ENCODE data around the gene ZFP64. TPM values are rescaled to one million over a fixed set of nuclear protein-coding genes. Genes with fewer than 3 reads are reported as not detected.
"Not testable (repeated sequence)": the region's sequence is repeated elsewhere in the genome, so short reads cannot be mapped to it uniquely, and the experiment has no call there.

The ZFP64 gene
- total RNA-seq, 1 donor from 2014 or later = 21.2 TPM

DNA sequence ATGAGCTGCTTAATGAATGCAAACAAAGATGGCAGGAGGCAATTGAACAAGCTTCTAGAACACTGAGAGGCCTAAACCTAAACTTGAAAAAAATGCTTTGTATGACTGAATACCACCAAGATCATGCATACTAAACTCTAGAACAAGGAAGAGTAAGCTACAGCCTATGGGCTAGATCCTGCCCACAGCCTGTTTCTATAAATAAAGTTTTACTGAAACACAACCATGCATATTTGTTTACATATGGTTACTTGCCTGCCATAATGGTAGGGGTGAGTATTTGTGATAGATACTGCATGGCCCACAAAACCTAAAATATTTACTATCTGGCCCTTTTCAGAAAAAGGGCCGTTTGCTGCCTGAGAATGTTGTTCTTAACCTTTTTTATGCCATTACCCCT, 37.0 kb downstream of the ZFP64 start:
- DNase-seq (ENCODE audit: low spot score) = no peak

DNA sequence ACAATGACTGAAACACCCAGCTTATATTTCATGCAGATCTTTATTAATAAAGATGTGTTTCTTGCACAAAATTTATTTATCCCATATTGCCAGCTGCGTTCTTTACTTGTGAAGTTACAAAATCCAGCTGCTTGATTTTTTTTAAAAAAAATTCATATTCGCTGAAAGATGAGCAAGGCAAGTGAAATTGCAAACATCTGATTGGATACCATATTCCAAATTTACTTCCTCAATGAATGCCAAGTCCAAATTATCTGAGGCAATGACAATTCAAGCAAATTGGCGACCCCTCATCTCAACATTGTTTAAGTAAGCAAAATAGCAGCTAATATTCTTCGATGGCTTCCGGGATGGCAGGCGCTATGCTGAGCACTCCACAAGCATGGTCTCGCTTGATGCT, 37.7 kb downstream of the ZFP64 start:
- no peak for DNase-seq (ENCODE audit: low spot score)

DNA sequence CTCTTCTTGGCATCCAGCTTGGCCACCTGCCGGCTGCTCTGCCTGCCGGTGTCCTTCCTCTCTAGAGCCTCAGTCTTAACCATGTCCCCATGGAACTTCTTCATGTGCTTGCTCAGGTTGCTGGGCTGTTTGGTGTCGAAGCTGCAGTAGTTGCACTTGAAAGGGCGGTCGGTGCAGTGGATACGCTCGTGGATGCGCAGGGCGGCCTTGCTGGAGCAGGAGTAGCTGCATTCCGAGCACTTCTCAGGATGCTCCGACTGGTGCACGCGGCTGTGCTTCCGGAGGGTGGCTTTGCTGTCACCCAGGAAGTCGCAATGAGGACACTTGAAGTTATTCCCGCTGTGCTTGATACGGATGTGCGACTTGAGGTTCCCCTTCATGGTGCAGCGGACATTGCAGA, 38.7 kb downstream of the ZFP64 start:
- no peak for DNase-seq (ENCODE audit: low spot score)

DNA sequence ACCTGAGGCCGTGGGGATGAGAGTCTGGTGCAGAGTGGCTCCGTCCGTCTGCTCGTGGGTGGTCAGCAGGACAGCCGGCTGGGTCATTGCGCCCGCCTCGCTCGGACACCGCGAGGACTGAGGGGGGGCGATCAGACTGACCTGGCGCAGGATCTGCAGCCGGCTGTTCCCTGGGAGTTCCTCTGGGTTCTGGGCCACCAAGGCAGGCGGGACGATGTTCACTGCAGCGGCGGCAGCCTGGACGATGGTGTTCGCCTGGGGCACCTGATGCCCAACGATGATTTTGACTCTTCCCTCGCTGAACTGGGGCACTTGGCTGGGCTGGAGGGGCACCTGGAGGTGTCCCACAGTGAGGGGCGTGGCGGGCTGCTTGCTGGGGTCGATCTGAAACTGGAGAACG, 39.2 kb downstream of the ZFP64 start:
- no peak for DNase-seq (ENCODE audit: low spot score)

DNA sequence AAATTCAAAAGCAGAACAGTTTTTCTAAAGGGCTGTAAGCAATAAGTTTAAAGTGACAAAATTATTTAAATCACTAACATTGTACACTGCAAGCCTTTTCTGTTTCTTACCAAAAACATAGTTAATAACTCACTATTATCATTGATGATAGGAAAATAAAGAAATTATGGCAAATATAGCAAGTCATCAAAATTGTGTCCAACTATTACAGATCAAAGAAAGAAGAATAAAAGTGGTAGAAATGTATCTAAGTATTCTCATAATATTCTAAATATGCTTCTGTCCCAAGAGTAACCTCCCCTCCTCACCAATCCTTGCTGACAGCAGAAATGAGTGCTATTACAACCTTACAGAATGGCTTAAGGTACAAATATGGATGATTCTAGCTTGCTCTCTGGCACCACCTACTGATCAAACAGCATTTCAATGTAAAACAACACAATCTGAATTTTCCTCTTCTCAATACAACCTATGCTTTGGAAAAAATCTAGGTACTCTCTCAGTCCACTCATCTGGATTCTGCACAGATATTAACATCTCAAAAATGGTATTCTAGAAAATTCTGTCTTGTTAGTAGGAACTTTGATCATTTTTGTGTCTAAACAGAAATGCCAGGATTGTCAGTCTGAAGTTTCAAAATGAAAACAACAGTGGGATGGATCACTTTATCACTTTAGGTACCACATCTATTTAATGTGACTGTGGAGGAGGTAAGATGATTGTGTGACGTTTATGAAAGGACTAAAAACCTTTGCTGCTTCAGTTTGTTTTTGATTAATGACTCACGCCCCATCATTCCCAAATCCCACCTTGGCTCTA, 40.9 kb downstream of the ZFP64 start:
- no peak for DNase-seq (ENCODE audit: low spot score)

DNA sequence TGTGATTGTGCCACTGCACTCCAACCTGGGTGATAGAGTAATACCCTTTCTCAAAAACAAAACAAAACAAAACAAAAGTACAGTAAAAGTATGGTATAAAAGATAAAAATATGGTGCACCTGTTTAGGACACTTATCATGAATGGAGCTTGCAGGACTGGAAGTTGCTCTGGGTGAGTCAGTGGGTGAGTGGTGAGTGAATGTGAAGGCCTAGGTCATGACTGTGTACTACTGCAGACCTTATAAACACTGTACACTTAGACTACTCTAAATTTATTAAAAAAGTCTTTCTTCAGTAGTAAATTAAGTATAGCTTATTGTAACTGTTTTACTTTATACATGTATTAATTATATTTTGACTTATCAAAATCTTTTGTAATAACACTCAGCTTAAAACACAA, 46.0 kb downstream of the ZFP64 start:
- no peak for DNase-seq (ENCODE audit: low spot score)

DNA sequence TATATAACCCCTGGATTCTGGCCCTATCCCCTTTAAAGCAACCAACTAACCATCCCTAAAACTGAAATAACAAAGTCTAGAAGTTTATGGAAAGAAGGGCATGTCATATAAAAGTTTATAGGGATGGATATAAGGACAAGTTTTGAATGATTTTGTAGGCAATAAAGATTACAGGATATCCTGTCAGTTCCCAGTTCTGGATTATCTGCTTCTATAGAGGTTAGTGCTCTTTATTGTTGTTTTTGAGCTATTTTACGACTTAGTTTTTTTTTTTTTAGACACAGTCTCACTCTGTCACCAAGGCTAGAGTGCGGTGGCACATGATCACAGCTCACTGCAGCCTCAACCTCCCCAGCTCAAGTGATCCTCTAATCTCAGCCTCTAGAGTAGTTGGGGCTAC, 48.3 kb downstream of the ZFP64 start:
- no peak for DNase-seq (ENCODE audit: low spot score)

DNA sequence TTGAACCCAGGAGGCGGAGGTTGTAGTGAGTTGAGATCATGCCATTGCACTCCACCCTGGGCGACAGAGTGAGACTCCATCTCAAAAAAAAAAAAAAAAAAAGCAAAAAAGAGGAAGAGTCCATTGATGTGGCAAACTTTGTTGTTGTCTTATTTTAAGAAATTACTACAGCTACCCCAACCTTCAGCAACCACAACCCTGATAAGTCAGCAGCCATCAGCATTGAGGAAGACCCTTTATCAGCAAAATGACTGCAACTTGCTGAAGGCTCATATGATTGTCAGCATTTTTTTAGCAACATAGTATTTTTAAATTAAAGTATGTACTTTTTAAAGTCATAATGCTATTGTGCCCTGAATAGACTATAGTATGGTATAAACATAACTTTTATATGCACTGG, 48.8 kb downstream of the ZFP64 start:
- no peak for DNase-seq (ENCODE audit: low spot score)

DNA sequence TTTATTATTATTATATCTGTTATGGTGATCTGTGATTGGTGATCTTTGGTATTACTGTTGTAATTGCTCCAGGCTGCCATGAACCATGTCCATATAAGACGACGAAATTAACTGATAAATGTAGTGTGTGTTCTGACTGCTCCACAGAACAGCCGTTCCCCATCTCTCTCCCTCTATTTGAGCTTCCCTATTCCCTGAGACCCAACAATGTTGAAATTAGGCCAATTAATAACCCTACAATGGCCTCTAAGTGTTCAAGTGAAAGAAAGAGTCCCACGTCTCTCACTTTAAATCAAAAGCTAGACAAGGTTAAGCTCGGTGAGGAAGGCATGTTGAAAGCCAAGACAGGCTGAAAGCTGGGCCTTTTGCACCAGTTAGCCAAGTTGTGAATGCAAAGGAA, 51.6 kb downstream of the ZFP64 start:
- DNase-seq (ENCODE audit: low spot score) = no peak

DNA sequence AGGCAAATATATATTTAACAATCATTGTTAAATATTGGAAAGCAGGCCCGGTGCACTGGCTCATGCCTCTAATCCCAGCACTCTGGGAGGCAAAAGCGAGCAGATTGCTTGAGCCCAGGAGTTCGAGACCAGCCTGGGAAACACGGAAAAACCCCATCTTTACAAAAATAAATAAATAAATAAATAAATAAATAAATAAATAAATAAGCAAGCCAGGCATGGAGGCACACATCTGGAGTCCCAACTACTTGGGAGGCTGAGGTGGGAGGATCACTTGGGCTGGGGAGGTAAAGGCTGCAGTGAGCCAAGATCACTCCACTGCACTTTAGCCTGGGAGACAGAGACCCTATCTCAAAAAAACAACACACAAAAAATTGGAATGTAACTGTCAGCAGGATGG, 53.7 kb downstream of the ZFP64 start:
- no peak for DNase-seq (ENCODE audit: low spot score)

DNA sequence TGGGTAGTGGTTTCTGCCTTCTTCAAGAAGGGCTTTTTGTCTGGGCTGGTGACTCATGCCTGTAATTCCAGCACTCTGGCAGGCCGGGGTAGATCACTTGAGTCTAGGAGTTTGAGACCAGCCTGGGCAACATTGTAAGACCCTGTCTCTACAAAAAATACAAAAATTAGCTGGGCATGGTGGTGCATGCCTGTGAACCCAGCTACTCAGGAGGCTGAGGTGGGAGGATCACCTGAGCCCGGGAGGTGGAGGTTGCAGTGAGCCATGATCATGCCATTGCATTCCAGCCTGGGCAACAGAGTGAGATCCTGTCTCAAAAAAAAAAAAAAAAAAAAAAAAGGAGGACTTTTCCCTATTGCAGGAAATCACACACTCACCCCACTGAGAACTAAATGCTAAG, 57.9 kb downstream of the ZFP64 start:
- not testable (repeated sequence) for DNase-seq (ENCODE audit: low spot score)

DNA sequence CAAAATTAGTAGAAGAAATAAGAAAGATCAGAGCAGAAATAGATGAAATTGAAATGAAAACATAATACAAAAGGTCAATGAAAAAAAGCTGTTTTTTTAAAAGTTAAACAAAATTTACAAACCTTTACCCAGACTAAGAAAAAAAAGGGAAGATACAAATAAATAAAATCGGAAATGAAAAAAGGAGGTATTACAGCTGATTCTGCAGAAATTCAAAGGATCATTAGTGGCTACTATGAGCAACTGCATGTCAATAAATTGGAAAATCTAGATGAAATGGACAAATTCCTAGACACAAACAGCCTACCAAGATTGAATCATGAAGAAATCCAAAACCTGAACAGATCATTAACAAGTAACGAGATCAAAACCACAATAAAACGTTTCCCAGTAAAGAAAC, 59.2 kb downstream of the ZFP64 start:
- no peak for DNase-seq (ENCODE audit: low spot score)

DNA sequence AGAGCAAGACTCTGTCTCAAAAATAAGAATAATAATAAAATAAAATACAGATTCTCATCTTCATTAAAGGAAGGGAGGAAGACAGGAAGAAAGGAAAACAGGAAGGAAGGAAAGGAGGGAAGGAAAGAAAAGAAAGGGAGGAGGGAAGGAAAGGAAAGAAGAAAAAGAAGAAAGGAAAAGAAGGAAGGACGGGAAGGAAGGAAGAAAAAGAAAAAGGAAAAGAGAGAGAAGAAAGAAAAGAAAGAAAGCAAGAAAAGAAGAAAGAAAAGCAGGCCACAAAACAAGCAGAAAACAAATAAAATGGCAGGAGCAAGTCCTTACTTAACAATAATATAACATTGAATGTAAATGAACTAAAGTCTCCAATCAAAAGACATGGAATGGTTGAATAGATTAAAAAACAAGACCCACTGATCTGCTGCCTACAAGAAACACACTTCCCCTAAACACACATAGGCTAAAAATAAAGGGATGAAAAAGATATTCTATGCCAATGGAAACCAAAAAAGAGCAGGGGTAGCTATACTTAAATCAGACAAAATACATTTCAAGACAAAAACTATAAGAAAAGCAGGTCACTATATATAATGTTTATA, 60.4 kb downstream of the ZFP64 start:
- DNase-seq (ENCODE audit: low spot score) = no peak

DNA sequence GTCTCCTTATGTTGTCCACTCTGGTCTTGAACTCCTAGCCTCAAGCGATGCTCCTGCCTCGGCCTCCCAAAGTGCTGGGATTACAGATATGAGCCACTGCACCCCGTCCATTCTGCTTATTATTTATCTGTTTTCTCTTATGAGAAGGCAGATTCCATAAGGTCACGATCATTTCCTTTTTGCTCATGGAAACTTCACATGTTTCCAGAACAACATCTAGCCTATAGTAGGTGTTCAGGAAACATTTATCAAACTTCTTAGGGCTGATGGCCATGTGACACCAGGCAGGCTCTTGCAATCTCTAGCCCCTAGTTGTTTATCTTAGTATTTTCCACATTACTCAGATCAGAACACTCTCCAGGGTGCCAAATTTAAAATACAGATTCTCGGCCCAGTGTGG, 61.2 kb downstream of the ZFP64 start:
- DNase-seq (ENCODE audit: low spot score) = no peak

DNA sequence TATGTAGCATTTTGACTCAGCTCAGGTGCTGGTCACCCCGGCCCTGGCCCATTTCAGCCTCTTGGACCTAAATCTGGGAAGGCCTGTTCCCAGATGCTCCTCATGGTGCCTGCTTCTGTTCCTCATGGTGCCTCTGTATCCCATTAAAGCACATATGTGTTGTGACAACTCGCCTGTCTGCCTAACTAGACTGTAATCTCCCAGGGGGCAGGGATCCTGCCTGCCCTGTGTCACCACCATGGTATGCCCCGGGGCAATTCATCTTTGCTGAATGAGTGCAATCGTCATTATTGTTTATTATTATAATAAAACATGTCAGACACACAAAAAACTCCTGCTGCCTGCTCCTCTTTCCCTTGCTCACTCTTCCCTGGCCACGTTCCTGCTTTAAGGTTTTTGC, 62.0 kb downstream of the ZFP64 start:
- DNase-seq (ENCODE audit: low spot score) = no peak

DNA sequence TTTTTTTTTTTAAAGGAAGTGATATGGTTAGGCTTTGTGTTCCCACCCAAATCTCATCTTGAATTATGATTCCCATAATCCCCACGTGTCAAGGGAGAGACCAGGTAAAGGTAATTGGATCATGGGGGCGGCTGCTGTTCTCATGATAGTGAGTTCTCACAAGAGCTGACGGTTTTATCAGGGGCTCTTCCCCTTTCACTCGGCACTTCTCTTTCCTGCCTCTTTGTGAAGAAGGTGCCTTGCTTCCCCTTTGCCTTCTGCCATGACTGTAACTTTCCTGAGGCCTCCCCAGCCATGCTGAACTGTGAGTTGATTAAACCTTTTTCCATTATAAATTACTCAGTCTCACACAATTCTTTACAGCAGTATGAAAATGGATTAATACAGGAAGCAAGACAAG, 64.3 kb downstream of the ZFP64 start:
- no peak for DNase-seq (ENCODE audit: low spot score)

DNA sequence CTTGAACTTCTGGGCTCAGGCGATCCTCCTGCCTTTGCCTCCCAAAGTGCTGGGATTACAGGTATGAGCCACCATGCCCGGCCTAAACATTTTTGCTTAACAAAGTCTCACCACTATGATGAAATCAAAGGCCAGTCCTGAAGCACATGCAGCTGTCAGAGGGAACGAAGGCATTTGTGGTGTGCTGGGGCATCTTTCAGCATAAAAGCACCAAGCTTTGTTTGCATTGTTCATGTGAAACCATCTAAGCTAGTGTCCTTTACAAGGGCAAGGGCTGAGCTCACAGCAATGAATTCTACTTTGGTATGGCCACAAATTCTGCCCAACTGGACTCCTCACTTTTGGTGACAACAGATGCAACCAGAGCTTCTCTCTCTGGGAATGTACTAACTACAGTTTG, 66.8 kb downstream of the ZFP64 start:
- DNase-seq (ENCODE audit: low spot score) = no peak

DNA sequence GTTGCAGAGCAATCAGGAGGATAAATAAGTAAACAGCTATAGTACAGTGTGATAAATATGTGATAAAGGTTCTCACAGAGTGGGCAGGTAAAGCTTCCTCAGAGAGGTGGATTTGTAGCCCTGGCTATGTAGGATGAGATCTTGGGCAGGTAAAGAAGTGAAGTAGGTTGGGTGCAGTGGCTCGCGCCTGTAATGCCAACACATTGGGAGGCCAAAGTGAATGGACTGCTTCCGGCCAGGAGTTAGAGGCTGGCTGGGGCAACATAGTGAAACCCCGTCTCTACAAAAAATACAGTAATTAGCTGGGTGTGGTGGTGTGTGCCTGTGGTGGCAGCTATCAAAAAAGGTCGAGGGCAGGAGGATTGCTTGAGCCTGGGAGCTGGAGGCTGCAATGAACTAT, 72.9 kb downstream of the ZFP64 start:
- no peak for DNase-seq (ENCODE audit: low spot score)

DNA sequence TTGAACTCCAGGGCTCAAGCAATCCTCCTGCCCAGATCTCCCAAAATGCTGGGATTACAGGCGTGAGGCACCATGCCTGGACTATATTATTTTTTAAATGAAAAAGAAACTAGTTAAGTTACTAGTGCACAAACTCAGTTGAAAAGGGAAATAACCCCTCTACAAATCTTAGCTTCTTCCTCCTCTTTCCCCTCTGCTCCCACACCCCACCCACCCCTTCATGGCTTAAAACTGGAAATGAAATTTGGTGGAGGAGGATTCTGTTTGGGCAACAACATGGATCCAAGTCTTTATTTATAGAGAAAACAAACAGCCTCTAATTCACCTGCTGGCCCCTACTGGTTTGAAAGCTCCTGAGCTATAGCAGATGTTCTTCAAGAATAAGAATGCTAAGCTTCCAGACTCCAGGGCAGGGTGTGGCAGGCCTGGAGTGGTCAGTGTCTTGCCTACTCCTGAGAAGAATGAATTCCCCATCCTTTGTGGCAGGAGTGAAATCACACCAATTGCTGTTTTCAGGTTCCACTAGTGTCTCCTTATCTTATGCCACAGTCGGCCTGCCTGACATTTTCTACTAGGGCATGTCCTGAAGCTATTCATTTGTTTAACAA, 73.5 kb downstream of the ZFP64 start:
- no peak for DNase-seq (ENCODE audit: low spot score)

DNA sequence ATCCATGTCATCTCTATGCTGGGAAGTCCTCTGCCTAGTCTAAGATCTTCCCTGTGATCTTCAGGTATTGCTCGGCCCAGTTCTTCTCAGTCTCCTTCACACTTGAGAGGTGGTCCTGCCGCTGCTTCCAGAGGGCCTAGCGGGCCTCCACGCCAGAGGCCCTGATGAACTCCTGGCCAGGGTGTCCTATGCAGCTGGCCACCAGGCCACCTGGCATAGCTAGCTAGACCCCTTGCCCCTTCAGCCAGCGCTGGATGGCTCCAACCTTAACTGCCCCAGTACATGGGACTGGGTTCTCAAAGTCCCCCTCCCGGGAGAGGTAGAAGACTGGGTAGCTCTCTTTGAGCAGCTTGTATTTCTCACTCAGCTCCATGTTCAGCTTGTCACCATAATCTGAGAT, 81.1 kb downstream of the ZFP64 start:
- no peak for DNase-seq (ENCODE audit: low spot score)

DNA sequence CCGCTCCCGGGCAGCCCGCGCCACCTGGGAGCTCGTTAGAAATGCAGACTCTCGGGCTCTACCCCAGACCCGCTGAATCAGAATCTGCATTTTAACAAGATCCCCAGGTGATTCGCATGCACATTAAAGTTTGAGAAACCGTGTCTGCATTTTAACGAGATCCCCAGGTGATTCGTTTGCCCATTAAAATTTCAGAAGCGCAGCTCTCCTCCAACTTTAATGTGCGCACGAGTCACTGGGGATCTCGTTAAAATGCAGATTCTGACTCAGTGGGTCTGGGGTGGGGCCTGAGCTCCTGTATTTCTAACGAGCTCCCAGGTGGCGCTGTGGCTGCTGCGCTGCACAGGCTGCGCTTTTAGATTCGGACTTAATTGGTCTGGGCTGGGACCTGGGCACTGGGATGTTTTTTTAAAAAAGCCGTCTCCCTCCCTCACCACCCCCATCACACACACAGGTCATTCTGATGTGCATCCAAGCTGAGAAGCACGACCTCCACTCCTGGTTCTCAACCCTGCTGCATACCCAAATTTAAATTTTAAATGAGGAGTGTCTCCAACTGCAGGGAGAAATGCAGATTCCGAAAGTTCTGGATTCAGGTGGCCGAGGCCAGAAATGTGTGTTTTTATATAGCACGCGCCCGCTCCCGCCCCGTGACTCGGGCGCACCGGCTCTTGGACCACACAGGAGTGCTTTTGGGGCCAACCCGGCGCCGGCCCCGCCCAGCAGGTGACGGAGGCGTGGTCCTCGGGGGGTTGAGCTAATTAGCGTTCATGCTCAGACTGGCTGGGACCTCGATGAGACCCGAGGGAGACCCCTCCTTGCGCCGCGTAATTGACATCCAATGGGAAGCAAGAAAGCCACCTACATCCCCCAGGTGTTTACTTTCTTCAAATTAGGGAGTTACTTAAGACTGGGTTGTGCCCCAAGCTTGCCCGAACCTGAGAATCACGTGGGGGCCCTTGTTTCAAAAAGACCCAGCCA, 85.8 kb downstream of the ZFP64 start:
- DNase-seq (ENCODE audit: low spot score) = no peak
